SK-N-SH treated with all-trans-retinoic acid at 6 μM for 48 hours (cell line): ENCODE data around the gene SGTA.

Source experiments
- CSDC2 ChIP-seq: fragments of 250-450 bp; sonication (Bioruptor Pico); IDR thresholded peaks from 2 replicates; pipeline ENCODE4 v1.5.0; 2020; ENCODE audit warnings: mild to moderate bottlenecking, moderate library complexity
- PPARA ChIP-seq: fragments of 250-450 bp; sonication (Bioruptor Pico); IDR thresholded peaks from 2 replicates; pipeline ENCODE4 v1.5.0; 2020; ENCODE audit warnings: mild to moderate bottlenecking, borderline replicate concordance
- SNAI2 ChIP-seq: fragments of 250-450 bp; sonication (Bioruptor Pico); IDR thresholded peaks from 2 replicates; pipeline ENCODE4 v1.5.0; 2020; ENCODE audit warnings: mild to moderate bottlenecking, moderate library complexity
- TCF4 ChIP-seq: fragments of 250-450 bp; sonication (Bioruptor Pico); IDR thresholded peaks from 2 replicates; pipeline ENCODE4 v1.8.0; 2021; ENCODE audit warnings: mild to moderate bottlenecking, moderate library complexity, borderline replicate concordance
- TOX ChIP-seq: fragments of 250-450 bp; sonication (Bioruptor Pico); IDR thresholded peaks from 2 replicates; pipeline ENCODE4 v1.8.0; 2021; ENCODE audit warnings: mild to moderate bottlenecking, moderate library complexity, borderline replicate concordance
- ZC3H10 ChIP-seq: fragments of 250-450 bp; sonication (Bioruptor Pico); IDR thresholded peaks from 2 replicates; pipeline ENCODE4 v1.5.1; 2021; ENCODE audit warnings: mild to moderate bottlenecking, moderate library complexity
- ZFP3 ChIP-seq: fragments of 250-450 bp; sonication (Bioruptor Pico); IDR thresholded peaks from 2 replicates; pipeline ENCODE4 v1.5.0; 2020; ENCODE audit warnings: mild to moderate bottlenecking, moderate library complexity
- ZNF70 ChIP-seq: fragments of 450-650 bp; formaldehyde crosslinking; IDR thresholded peaks from 2 replicates; pipeline ENCODE4 v1.5.0; 2020; ENCODE audit warnings: mild to moderate bottlenecking, moderate library complexity
- ZNF8 ChIP-seq: fragments of 450-650 bp; formaldehyde crosslinking; IDR thresholded peaks from 2 replicates; pipeline ENCODE4 v1.5.0; 2020; ENCODE audit warnings: mild to moderate bottlenecking, moderate library complexity
- TF ChIP-seq, protein P1 (sequence below): fragments of 250-450 bp; sonication (Bioruptor Pico); IDR thresholded peaks from 2 replicates; pipeline ENCODE4 v1.8.0; 2021; ENCODE audit warnings: low read depth, mild to moderate bottlenecking, moderate library complexity, borderline replicate concordance
- TF ChIP-seq, protein P2 (sequence below): fragments of 250-450 bp; sonication (Bioruptor Pico); IDR thresholded peaks from 2 replicates; pipeline ENCODE4 v1.8.0; 2020; ENCODE audit warnings: mild to moderate bottlenecking, moderate library complexity, borderline replicate concordance

GRCh38 chr19:2793126-2793525 lies 10.1 kb upstream of the SGTA start:
- TF ChIP-seq ZNF8 (CRISPR knock-in tag): no peak
- TF ChIP-seq, protein P1, sequence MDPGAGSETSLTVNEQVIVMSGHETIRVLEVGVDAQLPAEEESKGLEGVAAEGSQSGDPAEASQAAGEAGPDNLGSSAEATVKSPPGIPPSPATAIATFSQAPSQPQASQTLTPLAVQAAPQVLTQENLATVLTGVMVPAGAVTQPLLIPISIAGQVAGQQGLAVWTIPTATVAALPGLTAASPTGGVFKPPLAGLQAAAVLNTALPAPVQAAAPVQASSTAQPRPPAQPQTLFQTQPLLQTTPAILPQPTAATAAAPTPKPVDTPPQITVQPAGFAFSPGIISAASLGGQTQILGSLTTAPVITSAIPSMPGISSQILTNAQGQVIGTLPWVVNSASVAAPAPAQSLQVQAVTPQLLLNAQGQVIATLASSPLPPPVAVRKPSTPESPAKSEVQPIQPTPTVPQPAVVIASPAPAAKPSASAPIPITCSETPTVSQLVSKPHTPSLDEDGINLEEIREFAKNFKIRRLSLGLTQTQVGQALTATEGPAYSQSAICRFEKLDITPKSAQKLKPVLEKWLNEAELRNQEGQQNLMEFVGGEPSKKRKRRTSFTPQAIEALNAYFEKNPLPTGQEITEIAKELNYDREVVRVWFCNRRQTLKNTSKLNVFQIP (CRISPR knock-in tag): no peak
- no peak for TF ChIP-seq TOX (CRISPR knock-in tag)
- TF ChIP-seq, protein P2, sequence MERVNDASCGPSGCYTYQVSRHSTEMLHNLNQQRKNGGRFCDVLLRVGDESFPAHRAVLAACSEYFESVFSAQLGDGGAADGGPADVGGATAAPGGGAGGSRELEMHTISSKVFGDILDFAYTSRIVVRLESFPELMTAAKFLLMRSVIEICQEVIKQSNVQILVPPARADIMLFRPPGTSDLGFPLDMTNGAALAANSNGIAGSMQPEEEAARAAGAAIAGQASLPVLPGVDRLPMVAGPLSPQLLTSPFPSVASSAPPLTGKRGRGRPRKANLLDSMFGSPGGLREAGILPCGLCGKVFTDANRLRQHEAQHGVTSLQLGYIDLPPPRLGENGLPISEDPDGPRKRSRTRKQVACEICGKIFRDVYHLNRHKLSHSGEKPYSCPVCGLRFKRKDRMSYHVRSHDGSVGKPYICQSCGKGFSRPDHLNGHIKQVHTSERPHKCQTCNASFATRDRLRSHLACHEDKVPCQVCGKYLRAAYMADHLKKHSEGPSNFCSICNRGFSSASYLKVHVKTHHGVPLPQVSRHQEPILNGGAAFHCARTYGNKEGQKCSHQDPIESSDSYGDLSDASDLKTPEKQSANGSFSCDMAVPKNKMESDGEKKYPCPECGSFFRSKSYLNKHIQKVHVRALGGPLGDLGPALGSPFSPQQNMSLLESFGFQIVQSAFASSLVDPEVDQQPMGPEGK: no peak
- no peak for TF ChIP-seq ZFP3 (CRISPR knock-in tag)
- TF ChIP-seq SNAI2 (CRISPR knock-in tag): no peak
- TF ChIP-seq PPARA: no peak
- TF ChIP-seq ZNF70 (CRISPR knock-in tag): no peak
- no peak for TF ChIP-seq TCF4
- no peak for TF ChIP-seq ZC3H10
- TF ChIP-seq CSDC2: no peak
